GOT3 (cell line): Measurements from ENCODE around the gene LAMA2.

ENCODE experiments used
- DNase-seq: peaks from one replicate; lab custom pipeline; 2025; ENCODE audit warnings: mixed read lengths; lab: John Stamatoyannopoulos, UW

The LAMA2 gene

DNA sequence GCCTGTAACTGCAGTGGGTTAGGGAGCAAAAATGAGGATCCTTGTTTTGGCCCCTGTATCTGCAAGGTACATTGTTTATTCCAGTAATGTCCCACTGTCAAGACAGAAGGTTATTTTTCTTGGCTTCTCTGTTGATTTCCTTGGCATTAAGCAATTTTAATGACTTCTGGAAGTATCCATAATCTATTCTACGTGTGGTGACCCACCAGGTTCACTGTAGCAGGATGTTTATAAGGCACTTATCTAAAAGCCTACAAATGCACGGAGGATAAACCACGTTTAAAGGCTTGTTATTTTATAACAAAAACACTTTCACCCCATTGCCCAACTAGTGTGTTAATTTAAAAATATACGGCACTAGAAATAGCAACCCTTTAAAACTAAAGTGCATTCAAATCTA, 294.9 kb downstream of the LAMA2 start:
- no peak for DNase-seq

DNA sequence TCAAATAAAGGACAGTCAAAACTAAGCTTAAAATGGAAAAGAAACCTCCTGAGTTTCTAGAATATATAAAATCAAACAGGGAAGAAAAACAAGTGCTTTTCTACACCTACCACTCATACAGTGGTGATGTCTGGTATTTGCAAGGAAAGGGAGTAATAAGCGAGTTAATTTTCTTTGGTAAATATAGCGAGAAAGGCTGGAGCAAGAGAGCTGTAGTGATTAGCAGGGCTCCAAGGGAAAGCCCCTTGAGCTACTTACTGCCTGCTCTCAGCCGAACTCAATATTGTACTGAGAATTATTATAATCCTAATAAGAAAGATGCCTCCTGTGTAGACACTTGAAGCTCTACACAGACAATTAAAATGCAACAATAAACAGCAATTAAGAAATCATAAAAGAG, 296.3 kb downstream of the LAMA2 start:
- DNase-seq = no peak

DNA sequence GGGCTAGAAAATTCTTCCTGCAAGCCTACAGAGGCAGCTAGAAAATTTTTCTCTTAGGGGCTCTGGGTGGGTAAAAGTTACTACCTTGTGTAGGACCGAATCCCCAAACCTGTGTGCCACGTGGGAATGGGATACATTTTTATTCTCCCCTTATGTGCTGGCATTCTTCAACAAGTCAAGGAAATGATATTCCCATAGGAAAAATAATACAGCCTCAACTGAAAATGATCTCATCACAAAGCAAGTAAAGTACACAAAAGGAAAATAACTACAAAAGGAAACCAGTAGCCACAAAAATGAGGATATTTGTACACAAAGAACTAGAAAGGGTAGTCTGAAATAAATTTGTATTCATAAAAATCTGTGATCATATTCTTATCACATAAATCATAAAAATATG, 298.1 kb downstream of the LAMA2 start:
- no peak for DNase-seq

DNA sequence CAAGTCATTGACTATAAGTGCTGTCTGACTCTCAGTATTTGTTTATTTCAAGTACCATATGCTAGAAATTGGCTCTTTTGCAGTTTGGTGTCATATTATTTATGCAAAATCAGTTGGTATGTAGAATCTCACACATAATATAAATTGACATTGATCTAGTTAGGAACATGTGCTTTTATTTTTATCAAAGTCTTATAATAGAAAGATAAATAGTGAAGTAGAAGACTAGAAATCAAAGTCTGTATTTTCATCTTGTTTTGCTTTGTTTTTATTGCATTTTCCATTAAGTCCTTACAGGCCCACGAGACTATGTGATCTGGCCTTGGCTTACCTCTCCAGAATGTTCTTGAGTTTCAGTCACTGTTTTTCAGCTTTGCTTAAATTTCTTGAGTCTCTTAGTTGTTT, 300.3 kb downstream of the LAMA2 start:
- DNase-seq = no peak

DNA sequence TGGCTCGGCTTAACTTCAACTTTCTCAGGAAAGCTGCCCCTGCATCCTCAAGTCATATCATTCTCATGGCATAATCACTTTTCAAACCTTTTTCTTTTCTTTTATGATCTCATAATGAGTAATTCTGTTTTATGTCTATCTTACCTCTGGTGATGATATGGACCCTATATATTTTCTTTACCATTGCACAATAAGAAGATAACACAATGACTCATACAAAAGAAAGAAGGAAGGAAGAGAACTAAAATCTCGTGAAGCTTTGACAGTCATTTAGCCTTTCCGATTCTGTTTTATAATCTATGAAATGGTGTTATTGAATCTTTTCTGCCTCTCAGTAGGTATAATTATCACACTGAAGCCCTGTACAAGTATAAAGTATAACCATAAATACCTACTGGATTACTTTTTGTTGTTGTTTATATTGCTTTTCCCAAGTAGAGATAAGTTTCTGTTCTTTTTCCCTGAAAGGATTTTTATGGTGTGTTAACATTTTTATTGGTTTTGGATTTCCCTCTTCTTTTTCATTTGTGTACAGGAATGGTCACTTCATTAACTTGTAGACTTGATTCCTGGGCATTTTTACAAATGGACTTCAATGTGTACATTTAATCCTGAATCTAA, 300.9 kb downstream of the LAMA2 start:
- no peak for DNase-seq

DNA sequence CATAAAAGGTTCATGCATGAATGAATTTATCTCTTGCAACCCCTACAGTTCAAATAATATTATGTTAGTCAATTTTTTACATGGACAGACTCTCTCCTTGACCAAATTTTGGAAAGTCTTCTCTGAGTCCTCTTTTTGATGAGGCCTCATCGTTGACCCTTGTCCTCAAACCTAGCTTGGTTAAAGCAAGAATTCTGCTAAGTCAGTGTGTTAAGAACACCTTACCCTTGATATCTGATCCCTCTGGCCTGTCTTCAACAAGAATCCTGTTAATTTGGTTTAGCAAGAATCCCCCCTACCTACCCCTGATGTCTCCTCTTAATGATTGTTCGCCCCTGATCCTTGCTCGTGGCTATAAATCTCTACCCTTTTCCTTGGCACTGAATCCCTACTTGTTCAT, 301.4 kb downstream of the LAMA2 start:
- DNase-seq = no peak

DNA sequence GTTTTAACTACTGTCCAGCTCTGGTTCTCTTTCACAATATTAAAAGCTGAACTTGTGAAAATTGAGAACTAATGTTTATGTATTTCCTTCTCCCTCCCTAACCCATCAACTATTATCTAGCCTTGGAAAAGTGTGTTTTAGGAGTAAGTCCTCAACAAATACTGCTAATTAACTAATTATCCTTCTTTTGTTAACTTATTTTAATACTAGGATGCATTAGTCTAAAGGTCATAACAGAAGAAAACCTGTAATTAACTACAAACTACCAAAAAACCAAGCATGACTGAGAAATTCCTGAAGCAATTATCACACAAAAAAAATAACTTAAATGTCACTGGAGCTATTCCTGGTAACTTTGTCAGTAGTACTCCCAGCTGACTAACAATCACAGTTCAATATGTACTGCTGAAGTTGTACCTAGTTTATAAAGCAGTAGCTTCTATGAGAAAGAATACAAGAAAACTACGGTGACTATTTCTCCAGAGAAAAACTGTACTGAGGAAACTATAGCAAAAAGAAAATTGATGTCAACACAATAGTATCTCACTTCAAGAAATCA, 301.9 kb downstream of the LAMA2 start:
- DNase-seq = no peak

DNA sequence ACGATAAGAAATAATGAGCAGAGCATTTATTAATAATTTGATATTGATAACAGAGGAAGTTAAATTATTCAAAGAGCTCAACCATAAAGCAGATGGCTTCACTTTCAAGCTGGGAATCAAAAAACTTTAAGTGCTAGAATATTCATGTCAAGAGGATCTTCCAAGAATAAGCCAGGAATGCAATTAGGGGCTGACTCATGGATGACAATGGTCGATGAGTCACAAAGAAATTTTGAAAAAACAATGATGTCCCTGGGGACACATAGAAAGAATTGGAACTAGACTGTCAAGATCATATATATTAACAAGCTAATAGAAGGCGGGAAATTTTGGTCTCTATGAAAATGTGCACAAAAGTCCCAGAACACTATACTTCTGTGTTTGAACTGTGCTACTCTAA, 304.1 kb downstream of the LAMA2 start:
- no peak for DNase-seq

DNA sequence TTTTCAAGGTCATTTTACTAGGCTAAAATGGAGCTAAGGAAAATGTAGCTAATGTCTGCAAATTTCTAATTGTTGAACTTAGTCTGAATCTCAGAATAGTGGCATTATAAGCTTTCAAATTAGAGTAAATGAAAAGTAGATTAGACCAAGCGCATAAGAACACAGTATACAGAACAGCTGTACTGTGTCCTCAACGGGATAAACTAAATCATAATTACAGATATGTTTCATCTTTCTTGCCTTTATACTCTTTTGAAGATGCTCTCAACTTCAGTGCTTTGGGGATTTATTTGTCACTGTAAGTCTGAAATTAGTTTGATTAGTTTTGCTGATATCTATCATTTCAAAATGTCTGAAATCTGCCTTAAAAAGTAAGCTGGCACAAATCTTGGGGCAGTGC, 305.4 kb downstream of the LAMA2 start:
- DNase-seq = no peak

DNA sequence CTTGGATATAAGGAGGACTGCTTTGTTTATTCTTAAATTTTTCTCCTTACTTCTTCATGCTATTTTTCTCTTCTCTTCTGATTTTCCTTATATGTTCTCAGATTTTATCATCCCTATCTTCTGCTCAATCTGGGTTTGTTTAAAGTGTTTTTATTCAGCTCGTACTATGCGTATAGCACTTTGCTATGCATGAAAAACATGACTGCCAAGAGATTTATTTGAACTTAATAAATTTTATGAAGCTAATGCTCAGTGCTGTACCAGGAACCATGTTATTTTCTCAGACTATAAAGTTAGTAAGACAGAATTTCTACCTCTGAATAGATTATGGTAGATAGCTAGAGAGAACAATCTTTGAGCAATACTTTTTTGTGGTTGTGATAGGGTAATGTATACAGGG, 305.9 kb downstream of the LAMA2 start:
- DNase-seq = no peak

DNA sequence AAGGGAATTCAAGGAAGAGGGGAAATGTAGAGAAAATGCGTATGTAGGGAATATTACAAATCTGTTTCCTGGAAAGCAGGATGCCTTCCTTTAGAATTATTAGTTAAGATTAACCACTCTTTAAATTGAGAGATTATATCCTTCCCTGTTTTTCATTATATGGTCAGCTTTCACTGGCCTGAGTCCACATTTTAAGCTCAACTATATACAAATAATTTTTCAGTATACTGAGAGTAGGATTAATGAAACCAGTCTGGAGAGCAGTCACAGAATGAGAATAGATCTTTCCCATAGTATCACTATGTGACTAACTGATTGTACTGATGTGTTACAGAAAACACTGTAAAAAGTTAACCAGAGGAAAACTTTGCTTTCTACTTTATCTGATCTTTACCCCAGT, 306.3 kb downstream of the LAMA2 start:
- no peak for DNase-seq

DNA sequence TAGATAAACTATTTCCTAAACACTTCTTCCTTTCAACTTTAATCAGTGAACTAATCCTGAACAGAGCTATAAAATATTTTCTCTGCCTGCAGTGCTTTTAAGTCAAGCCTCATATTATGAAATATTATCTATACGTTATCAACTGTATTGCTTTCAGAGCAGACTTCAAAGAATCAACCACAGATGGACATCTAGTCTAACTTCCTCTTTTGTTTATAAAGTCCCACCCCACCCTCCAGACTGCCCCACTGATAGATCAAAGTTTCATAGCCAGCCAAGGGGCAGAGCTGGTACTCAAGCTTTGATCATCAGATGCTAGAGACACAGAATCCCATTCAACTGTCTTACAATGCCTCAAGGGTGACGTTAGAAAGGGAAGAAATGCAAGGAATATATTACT, 308.3 kb downstream of the LAMA2 start:
- no peak for DNase-seq

DNA sequence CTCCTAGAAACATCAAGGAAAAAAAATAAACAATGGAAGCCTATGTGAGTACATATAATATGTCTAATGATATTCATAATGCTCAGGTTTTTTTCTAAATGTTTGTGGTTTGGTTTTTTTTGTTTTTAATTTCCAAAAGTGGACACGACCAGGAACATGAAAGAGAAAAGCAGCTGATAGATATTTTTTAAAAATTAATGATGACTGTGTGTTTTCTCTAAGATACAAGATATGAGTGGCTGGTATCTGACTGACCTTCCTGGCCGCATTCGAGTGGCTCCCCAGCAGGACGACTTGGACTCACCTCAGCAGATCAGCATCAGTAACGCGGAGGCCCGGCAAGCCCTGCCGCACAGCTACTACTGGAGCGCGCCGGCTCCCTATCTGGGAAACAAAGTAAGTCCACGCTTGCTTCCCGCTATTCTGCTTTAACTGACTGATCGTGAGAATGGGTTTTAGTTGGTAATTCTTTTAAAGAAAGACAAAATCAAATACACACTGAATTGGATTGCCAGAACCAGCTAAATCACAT, 309.6 kb downstream of the LAMA2 start:
- DNase-seq = no peak

DNA sequence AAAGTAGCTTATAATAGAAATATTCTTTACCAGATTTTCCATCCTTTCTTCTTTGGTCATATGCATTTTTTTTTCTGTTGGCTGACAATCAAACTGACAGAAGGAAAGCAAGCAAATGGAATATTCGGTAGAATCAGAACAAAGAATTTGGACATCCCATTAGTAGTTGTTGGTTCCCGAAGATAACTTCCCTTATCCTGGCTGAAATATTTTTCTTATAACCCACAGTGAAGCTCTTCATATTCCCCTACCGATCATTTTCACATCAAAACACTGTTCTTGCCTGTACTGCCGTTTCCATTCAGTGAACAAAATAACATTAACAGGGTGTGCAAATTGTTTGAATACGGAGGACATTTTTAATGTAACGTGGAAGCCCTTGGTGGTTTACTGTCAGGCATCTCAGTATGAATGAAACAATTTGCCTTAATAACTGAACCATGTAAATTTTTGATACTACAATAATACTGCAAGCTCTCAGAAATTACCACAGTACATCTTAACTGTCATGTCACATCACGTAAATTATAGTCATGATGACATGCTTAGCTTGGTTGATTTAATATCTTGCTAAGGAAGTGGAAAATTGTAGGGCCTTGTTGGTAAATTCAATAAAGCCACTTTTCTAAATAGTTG, 311.5 kb downstream of the LAMA2 start:
- no peak for DNase-seq

DNA sequence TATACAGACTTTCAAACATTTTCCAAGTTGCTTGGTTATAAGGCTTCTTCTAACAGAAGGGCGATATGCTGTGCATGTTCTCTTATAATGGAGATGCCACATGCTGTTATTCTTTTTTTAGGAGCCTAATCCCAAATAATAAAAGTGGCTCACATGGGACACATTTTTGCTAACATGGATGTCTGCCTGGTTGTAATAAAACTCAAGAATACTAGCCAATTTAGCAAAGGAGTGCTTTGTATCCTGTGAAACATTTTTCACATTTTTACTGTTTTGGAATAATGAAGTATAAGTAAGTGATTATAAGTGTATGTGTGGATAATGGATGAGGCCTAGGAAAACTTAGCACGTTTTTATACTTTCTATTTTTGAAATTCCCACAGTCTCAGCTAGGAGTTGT, 312.2 kb downstream of the LAMA2 start:
- DNase-seq = no peak

DNA sequence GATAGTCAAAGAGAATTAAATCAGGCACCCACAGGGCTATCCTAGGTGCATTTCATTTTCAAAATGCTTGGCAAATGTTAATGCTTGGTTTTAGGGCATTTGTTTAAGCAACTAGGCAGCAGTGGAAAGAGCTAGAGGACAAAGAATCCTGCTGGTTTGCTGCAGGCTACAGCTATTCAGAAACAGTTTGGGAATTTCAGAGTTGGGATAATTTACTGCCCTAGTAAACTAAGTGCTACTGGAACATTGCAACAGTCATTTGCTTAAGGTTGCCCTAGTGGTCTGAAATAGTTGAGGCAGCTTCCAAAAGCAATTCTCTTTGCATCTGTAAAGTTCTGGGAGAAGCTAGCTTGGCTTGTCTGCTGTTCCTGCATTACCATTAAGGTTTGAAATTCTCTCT, 312.7 kb downstream of the LAMA2 start:
- no peak for DNase-seq

DNA sequence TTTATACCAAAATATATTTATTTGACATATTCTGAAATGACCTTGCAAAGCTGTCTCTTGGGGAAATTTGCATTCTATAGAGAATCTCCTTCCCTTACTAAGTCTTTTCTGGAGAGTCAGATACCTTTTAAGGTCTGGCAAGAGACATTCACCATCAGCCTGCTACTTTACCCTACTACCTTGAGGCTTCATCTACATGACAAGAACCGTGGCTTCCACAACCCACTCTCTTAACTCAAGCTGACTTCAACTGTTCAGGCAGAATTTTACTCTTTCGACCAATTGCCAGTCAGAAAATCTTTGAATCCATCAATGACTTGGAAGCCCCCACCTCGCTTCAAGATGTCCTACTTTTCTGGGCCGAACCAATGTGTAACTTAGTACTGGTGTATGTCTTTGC, 314.2 kb downstream of the LAMA2 start:
- DNase-seq = no peak

DNA sequence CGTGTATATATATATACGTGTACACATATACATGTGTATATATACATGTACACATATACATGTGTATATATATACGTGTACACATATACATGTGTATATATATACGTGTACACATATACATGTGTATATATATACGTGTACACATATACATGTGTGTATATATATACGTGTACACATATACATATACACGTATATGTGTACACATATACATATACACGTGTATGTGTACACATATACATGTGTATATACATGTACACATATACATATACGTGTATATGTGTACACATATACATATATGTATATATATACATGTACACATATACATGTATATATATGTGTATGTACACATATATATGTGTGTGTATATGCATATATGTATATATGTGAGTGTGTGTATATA, 317.2 kb downstream of the LAMA2 start:
- no peak for DNase-seq

DNA sequence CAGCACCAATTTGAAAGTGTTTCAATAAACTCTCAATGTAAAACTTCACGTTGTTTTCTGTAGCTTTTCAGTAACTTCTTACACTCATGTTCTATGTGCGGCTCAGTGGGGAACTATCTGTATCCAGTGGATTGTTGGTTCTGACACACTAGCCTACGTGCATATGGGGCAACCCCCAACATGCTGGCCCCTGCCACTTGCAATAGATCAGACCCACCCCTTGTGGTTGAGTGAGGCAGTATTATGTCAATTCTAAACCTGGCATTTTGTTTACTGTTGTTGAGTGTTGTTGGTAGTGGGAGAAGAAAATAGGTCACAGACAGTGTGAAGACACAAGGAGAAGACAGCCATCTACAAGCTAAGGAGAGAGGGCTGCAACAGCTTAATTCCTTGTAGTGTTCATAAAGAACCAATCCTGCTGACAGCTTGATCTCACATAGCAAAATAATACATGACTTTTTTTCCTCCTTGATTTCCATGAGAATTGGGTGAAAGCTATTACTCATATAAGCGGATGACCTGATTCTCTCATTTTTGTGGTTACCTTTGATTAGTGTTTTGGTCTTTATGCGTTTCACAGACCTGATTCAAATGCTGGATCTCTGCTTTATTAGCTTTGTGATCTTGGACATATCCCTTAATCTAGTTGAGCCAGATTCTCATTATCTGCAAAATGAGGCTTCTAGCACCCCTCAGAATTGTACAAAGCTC, 320.4 kb downstream of the LAMA2 start:
- DNase-seq = no peak

DNA sequence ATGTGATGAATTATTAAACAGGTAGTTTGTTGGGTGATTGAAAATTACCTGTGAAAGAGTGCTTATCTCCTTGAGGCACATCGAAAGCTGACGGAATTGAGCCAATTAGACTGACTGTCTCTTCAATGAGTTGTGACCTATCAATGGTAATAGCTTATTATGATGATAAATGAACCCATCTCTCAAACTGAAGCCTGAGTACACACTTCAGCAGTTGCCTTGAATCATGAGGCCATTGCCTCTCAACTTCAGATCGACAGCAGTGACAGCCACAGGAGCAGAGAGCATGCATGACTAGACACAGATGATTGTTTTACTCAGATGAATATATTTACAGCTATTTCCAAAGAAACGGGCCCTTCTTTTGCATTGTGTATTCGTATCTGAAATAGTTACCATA, 323.9 kb downstream of the LAMA2 start:
- DNase-seq = no peak

DNA sequence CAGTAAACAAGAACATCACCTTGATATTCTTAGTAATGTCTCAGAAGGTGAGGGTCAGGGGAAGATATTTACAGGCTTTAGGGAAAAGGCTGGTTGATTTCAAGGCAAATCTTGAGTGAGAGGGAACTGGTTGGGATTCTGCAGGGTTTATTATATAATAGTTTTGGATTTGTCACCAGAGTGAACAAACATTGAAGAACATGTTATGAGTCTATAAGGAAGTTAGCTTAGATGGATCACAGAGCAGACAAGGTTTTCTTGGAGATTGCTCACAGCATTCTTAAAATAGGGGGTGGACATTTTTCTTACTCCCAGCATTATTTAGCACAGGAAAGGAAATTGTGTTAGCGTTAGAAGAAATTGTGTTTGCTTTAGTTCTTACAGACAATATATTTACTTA, 324.9 kb downstream of the LAMA2 start:
- no peak for DNase-seq

DNA sequence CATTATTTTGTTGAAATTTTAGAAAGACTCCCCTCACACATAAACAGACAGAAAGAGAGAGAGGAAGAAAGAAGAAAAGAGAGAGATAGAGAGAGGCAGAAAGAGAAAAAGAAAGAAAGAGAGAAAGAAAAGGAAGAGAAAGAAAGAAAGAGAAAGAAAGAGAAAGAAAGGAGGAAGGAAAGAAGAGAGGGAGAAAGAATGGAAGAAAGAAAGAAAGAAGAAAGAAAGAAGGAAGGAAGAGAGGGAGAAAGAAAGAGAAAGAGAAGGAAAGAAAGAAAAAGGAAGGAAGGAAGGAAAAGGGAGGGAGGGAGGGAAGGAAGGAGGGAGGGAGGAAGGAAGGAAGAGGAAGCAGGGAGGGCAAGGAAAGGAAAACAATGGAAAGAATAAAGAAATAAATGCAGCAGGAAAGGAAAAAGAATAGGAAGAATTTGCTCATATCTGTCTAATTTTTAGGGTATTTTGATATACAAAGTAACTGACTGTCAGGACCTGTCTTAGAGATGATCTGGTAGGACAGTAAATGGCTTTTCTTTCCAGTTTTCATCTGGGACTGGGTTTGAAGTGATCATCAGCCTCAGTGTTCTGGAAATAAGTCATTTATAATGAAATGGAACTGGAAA, 325.6 kb downstream of the LAMA2 start:
- no peak for DNase-seq

DNA sequence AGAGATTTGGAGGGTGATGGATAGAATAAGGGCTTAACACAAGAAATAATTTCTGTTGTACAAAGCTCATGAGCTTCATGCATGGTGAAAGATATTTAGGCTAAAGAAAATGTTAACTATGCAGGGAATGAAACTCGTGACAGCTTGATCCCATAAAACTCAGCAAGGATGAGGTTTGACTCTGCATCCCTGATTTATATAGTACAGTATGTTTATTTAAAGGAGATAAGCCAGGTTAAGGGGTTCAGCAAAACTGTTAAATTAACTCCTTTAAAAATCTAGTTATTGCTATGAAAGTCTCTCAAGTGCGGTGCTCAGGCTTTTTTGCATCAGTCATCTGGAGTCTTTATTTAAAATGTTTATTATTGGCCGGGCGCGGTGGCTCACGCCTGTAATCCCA, 326.4 kb downstream of the LAMA2 start:
- no peak for DNase-seq
